ENCODE data around the gene MRC2. TPM values are rescaled to one million over a fixed set of nuclear protein-coding genes. Genes with fewer than 3 reads are reported as not detected.

The MRC2 gene
- total RNA-seq, 1 donor from 2014 or later, result 105 TPM

DNA sequence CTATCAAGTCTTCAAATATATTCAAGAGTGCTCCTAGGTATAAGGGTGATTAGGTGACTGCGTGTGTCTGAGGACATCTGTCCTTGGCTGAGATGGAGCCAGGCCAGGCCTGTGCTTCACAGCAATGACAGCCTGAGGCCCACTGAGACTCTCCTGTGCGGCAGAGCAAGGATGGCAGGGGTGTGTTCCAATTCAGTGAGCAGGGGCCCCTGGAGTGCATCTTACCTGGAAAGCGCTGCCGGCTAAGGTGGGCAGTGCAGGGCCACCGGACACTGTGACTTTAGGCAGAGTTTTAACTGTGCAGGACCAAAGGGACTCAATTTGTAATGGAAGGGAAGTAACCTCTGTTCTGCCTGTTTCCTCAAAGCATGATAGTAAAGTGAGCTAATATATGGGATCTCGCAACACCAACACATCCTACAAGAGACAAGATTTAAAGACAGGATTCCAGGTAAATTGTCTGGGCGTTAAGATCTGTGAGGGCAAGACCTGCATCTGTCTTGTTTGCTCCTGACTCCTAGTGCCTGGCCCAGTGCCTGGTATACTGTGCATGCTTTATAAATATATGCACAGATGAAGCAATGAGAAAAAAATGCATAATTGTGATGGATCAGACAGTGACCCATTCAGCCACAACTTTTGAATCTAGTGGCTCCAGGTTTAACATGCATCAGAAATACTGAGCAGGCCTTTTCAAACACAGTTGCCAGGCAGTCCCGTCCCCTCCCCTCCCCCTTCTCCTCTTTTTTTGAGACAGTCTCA, 86.7 kb downstream of the MRC2 start:
- no peak for DNase-seq (ENCODE audit: extremely low read depth, low read depth, low spot score)

- DNase-seq (ENCODE audit: extremely low read depth, low read depth, low spot score), result no peak
Measured at GRCh38 chr17:62715882-62716390, 88.5 kb downstream of the MRC2 start.

DNA sequence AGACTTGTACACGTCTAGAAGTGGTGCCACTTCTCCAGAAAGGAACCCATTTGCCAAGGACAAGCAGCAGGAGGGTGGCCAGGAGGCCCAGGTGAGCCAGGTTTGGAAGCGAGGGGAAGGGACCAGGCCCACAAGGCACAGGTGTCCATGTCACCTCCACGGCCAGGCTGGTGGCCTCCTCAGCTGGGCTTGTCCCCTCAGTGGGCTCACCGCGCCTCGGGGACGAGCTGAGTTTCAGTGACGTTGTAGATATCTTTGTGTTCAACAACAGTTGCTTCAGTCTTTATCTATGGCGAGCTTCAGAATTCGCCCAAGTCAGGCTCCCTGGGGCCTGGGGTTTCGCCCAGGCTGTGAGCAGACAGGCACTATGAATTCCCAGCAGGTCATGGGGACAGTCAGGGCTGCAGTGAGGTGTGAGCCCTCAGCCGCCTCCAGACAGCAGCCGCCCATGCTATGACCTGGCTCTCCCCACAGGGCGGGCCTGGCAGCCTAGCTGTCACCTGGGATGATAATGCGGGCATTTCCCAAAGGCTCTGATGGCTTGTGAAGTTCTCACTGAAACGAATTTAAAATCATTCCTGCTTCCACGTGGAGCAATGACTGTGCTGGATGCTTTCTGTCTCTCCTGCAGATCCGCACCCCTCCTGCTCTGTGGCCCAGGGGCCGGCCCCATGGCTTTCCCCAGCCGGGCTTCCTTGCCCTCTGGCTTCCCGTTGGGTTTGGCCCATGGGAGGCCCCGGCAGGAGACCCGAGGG, 89.5 kb downstream of the MRC2 start:
- no peak for DNase-seq (ENCODE audit: extremely low read depth, low read depth, low spot score)

GRCh38 chr17:62717589-62717855, 90.1 kb downstream of the MRC2 start:
- no peak for DNase-seq (ENCODE audit: extremely low read depth, low read depth, low spot score)

DNA sequence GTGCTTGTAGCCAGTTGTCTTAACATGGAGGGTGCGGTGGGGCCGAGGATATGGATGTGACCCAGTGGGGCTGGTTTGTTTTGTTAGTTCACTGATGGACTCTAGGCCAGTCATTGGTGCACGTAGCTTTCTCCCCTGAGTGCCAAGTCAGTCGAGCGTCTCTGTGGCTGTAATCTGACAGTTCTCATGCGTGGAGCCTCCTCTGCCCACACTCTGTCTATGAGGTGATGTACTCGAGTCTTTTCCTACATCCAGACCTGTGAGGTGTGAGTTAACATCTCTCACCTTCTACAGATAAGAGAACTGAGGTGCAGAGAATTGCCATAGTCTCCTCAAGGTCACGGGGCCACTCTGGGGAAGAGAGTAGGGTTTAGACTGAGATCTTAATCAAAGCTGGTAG, 90.4 kb downstream of the MRC2 start:
- DNase-seq (ENCODE audit: extremely low read depth, low read depth, low spot score), result no peak

DNA sequence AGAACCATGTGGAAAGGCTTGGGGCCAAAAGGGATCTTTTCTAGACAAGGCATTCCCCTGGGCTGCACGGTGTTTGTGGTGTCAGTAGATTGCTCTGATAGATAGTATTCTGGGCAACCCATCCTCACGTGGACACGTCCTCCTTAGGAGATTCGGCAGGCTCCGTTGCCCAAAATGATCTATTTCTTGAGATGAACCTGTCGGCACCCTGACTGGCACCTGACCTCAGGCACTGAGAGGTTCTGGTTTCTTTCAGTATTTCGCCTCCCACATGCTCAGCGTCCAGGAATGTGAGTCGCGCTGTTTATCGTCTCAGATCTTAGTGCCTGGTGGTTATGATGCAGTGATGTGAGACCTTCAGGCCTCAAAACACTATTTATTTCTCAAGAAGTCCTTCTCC, 91.0 kb downstream of the MRC2 start:
- no peak for DNase-seq (ENCODE audit: extremely low read depth, low read depth, low spot score)

DNA sequence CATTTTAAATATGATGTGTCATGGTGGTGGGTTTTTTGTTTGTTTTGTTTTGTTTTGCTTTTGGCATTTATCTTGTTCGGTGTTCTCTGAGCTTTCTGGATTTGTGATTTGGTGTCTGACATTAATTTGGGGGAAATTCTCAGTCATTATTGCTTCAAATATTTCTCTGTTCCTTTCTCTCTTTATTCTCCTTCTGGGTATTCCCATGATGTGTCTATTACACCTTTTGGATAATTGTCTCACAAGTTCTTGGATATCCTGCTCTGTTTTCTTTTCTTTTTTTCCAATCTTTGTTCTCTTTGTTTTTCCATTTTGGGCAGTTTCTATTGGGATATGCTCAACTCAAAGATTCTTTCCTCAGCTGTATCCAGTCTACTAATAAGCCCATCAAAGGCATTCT, 92.1 kb downstream of the MRC2 start:
- no peak for DNase-seq (ENCODE audit: extremely low read depth, low read depth, low spot score)

- DNase-seq (ENCODE audit: extremely low read depth, low read depth, low spot score), result no peak
Measured at GRCh38 chr17:62720126-62720850, 92.8 kb downstream of the MRC2 start.

GRCh38 chr17:62722625-62723024, 95.2 kb downstream of the MRC2 start:
- DNase-seq (ENCODE audit: extremely low read depth, low read depth, low spot score), result no peak

- no peak for DNase-seq (ENCODE audit: extremely low read depth, low read depth, low spot score)
Measured at GRCh38 chr17:62723842-62724241, 96.4 kb downstream of the MRC2 start.

- no peak for DNase-seq (ENCODE audit: extremely low read depth, low read depth, low spot score)
Measured at GRCh38 chr17:62724398-62725146, 97.1 kb downstream of the MRC2 start.

DNA sequence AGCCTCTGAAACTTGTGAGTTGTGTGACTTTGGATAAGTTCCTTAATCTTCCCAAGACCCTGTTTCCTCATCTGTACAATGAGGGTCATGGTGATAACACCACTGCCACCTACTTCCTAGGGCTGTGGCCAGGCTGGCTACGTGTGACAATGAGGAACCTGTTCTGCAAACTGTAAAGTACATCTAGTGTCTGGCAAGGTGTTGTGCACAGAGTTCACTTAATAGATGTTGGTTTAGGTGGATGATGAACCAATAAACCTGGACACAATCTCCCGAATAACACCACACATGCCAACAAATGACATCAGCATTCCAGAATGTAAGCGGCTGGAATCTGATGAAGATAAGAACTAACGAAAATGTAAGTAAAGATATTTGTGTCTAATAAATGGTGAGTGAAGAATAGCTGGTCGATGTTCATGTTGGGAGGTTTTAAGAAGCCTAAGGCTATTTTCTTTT, 98.3 kb downstream of the MRC2 start:
- DNase-seq (ENCODE audit: extremely low read depth, low read depth, low spot score), result no peak

- DNase-seq (ENCODE audit: extremely low read depth, low read depth, low spot score), result no peak
Measured at GRCh38 chr17:62727916-62728672, 100.6 kb downstream of the MRC2 start.

DNA sequence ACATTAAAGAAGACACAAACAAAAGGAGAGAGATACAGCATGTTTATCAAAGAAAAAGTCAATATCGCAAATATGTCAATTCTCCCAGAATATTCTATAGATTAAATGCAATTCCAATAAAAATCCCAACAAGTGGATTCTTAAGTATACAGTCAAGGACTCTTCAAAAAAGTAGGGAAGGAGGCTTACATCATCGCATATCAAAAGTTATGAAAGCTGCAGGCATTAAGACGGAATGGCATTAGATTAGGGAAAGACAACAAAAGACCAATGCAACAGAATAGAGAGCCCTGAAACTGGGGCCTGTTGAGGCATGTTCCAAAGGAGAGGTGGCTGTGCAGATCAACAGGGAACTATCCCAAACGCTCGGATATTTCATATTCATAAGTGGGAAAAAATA, 104.7 kb downstream of the MRC2 start:
- DNase-seq (ENCODE audit: extremely low read depth, low read depth, low spot score), result no peak

- DNase-seq (ENCODE audit: extremely low read depth, low read depth, low spot score), result no peak
Measured at GRCh38 chr17:62735044-62735651, 107.7 kb downstream of the MRC2 start.

- no peak for DNase-seq (ENCODE audit: extremely low read depth, low read depth, low spot score)
Measured at GRCh38 chr17:62737513-62737912, 110.0 kb downstream of the MRC2 start.

GRCh38 chr17:62738281-62738680, 110.8 kb downstream of the MRC2 start:
- DNase-seq (ENCODE audit: extremely low read depth, low read depth, low spot score), result no peak

DNA sequence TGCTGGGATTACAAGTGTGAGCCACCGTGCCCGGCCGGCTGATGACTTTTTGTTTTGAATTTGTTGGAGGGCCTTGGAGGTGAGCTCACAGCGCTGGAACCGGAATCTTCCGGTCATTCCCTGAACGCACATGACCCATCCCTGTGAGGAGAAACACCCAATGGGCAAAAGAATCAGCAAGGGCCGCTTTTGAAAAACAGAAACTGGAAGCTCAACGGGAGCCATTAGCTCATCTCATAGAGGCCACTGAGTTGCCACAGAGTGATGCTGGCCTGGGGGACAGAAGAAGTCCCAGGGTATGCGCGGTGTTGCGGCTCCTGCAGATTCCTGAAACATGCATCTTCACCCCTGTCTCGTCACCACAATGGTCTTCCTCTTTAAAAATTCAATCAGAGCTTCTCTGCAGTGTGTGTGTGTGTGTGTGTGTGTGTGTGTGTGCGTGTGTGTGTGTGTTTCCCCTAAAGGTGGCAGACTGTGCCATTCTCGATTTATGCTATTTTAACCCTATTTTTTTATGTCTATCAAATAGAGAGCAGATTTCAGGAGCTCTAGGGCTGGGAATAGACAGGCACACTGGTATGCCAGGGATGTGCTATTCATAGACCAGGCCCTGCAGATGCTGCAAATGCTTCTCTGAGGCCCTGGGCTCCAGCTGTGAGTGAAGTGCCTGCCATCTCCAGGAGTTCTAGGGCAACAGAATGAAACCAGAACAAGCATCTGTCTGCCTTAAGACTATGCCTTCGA, 112.3 kb downstream of the MRC2 start:
- DNase-seq (ENCODE audit: extremely low read depth, low read depth, low spot score), result no peak

GRCh38 chr17:62741290-62741689, 113.8 kb downstream of the MRC2 start:
- DNase-seq (ENCODE audit: extremely low read depth, low read depth, low spot score), result no peak

Measured in glomerular endothelial cell (primary cell).